Measurements from ENCODE around the gene FBXO17.

FBXO17 gene

GRCh38 chr19:38952395-38953165, 23.0 kb downstream of the FBXO17 start:
- TF ChIP-seq, protein P1, sequence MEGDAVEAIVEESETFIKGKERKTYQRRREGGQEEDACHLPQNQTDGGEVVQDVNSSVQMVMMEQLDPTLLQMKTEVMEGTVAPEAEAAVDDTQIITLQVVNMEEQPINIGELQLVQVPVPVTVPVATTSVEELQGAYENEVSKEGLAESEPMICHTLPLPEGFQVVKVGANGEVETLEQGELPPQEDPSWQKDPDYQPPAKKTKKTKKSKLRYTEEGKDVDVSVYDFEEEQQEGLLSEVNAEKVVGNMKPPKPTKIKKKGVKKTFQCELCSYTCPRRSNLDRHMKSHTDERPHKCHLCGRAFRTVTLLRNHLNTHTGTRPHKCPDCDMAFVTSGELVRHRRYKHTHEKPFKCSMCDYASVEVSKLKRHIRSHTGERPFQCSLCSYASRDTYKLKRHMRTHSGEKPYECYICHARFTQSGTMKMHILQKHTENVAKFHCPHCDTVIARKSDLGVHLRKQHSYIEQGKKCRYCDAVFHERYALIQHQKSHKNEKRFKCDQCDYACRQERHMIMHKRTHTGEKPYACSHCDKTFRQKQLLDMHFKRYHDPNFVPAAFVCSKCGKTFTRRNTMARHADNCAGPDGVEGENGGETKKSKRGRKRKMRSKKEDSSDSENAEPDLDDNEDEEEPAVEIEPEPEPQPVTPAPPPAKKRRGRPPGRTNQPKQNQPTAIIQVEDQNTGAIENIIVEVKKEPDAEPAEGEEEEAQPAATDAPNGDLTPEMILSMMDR (IDR thresholded peaks at IDR 0.05; ENCODE audit: insufficient read depth, low read depth, low read length, missing control alignments): peak; percentile 56
- H3K4me3 ChIP-seq (ENCODE audit: low read depth, low read length): no peak overlapping the region
- peak; percentile 77 for DNase-seq (ENCODE audit: low read depth)

GRCh38 chr19:38951187-38951586, 24.4 kb downstream of the FBXO17 start:
- DNase-seq (ENCODE audit: low read depth): no peak
- no peak overlapping the region for H3K4me3 ChIP-seq (ENCODE audit: low read depth, low read length)
- TF ChIP-seq, protein P1 (IDR thresholded peaks at IDR 0.05; ENCODE audit: insufficient read depth, low read depth, low read length, missing control alignments): no peak

- DNase-seq (ENCODE audit: low read depth): peak; percentile 86
- peak overlapping the region; percentile 38 for H3K4me3 ChIP-seq (ENCODE audit: low read depth, low read length)
Observed at GRCh38 chr19:38949580-38950367, 25.8 kb downstream of the FBXO17 start.

GRCh38 chr19:38946229-38947010, 29.1 kb downstream of the FBXO17 start:
- no peak overlapping the region for H3K4me3 ChIP-seq (ENCODE audit: low read depth, low read length)
- TF ChIP-seq, protein P1 (IDR thresholded peaks at IDR 0.05; ENCODE audit: insufficient read depth, low read depth, low read length, missing control alignments): no peak
- no peak for DNase-seq (ENCODE audit: low read depth)

More at GRCh38 chr19:38949580-38950367, 25.8 kb downstream of the FBXO17 start:
- TF ChIP-seq, protein P1 (IDR thresholded peaks at IDR 0.05; ENCODE audit: insufficient read depth, low read depth, low read length, missing control alignments): no peak

DNA sequence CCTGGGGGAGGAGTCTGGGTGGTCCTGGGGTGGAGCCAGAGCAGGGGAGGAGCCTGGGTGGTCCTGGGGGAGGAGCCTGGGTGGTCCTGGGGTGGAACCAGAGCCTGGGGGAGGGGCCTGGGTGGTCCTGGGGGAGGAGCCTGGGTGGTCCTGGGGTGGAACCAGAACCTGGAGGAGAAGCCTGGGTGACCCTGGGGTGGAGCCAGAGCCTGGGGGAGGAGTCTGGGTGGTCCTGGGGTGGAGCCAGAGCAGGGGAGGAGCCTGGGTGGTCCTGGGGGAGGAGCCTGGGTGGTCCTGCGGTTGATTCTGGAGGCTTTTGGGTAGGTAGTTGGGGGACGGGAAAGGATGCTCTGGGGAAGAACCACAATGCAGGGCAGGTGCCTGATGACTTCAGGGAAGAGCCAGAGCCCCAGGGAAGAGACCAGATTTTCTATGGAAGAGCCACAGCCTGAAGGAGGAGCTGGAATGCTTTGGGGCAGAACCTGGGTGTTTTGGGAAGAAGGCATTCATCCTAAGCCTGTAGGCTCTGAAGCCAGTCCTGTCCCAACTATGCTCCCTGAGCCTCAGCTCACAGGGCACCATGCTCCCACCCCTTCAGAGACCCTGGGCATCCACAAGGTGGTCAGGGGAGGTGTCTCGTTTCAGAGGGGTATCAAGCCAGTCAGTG, 29.8 kb downstream of the FBXO17 start:
- TF ChIP-seq, protein P1 (IDR thresholded peaks at IDR 0.05; ENCODE audit: insufficient read depth, low read depth, low read length, missing control alignments): no peak
- DNase-seq (ENCODE audit: low read depth): no peak
- H3K4me3 ChIP-seq (ENCODE audit: low read depth, low read length): no peak overlapping the region

DNA sequence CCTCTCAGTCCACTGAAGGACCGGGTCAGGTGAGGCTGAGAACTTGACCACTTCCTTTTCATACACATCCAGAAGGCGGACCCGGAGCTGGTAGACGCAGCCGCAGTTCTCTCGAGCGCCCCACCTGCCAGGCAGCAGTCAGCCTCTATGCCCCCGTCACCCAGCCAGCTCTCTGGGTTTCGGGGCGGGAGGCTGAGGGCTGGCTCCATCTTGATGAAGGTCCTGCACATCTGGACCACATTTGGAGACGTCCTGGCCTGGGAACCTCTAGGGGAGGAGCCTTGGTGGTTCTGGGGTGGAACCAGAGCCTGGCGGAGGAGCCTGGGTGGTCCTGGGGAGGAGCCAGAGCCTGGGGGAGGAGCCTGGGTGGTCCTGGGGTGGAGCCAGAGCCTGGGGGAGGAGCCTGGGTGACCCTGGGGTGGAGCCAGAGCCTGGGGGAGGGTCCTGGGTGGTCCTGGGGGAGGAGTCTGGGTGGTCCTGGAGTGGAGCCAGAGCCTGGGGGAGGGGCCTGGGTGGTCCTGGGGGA, 30.5 kb downstream of the FBXO17 start:
- DNase-seq (ENCODE audit: low read depth): no peak
- H3K4me3 ChIP-seq (ENCODE audit: low read depth, low read length): no peak overlapping the region
- TF ChIP-seq, protein P1 (IDR thresholded peaks at IDR 0.05; ENCODE audit: insufficient read depth, low read depth, low read length, missing control alignments): no peak
